ENCODE results near the gene FOXE3.

DNA sequence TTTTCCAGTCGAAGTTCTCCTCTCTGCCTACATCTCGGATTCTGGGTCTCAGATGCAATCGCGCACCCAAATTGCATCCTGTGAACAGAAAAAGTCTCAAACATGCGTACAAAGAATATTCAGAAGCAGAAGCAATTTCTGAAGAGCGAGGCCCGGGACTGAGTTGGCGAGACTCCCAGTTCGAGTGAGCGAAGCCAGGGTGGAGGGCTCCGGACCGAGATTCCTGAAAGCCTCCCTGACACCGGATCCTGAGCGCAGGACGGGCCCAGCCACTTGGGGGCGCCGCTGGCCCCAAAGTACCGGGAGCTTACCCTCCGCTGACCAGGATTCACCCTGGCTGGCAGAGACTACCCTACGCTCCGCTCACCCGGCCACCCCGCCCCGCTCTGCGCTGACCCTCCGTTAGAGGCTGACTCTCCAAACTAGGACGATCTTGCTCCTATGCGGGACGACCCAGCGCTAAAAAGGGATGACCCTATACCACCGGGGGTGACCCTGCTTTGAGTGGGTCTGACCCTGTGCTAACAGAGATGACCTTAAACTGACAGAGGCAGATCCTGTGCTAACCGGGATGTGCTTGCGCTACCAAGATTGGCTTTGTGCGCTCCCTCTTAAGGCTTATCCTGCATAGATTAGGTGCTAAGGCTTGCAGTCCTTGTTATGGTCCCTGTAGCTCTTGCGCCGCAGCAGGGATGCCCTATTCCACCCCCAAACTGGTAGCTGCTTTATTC, 33.9 kb downstream of the FOXE3 start:
- no peak for TF ChIP-seq POLR2AphosphoS5 (IDR thresholded peaks at IDR 0.05; ENCODE audit: low read depth, low read length)
- TF ChIP-seq, protein P1, sequence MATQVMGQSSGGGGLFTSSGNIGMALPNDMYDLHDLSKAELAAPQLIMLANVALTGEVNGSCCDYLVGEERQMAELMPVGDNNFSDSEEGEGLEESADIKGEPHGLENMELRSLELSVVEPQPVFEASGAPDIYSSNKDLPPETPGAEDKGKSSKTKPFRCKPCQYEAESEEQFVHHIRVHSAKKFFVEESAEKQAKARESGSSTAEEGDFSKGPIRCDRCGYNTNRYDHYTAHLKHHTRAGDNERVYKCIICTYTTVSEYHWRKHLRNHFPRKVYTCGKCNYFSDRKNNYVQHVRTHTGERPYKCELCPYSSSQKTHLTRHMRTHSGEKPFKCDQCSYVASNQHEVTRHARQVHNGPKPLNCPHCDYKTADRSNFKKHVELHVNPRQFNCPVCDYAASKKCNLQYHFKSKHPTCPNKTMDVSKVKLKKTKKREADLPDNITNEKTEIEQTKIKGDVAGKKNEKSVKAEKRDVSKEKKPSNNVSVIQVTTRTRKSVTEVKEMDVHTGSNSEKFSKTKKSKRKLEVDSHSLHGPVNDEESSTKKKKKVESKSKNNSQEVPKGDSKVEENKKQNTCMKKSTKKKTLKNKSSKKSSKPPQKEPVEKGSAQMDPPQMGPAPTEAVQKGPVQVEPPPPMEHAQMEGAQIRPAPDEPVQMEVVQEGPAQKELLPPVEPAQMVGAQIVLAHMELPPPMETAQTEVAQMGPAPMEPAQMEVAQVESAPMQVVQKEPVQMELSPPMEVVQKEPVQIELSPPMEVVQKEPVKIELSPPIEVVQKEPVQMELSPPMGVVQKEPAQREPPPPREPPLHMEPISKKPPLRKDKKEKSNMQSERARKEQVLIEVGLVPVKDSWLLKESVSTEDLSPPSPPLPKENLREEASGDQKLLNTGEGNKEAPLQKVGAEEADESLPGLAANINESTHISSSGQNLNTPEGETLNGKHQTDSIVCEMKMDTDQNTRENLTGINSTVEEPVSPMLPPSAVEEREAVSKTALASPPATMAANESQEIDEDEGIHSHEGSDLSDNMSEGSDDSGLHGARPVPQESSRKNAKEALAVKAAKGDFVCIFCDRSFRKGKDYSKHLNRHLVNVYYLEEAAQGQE (IDR thresholded peaks at IDR 0.05; ENCODE audit: insufficient read depth in 1 of 2, low read depth in 2 of 2, low read length in 2 of 2): no peak
- TF ChIP-seq TAF1 (IDR thresholded peaks at IDR 0.05; ENCODE audit: borderline replicate concordance, insufficient read depth, low read length): no peak

Data from PFSK-1 (cell line).